Fibroblast of gingiva (primary cell): Measurements from ENCODE around the gene BMPR1B.
A peak's percentile ranks its signal among the peaks of the same experiment; 100 is the strongest.

ENCODE experiments used
- DNase-seq: peaks from one replicate; pipeline ENCODE4 v3.0.0-alpha.2; 2011; ENCODE audit warnings: low read depth

BMPR1B gene

DNA sequence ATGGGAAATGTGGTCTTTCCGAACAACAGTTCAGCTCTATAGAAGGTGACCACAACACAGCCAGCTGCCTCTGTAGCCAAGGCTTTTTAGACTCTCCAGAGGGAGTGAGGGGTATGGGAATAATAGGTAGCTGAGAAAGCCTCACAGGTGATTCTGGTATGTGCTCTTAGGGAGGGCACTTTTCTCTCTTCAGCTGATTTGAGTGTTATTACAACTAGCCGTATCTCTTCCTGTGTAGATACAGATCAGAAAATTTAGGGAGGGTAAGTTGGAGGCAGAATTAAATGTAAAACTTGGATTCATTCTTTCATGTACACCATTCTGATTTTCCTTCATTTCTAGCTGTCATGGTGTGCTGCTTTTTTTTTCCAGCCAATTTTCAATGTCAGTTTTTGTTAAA lies 154.9 kb downstream of the BMPR1B start:
- no peak for DNase-seq

DNA sequence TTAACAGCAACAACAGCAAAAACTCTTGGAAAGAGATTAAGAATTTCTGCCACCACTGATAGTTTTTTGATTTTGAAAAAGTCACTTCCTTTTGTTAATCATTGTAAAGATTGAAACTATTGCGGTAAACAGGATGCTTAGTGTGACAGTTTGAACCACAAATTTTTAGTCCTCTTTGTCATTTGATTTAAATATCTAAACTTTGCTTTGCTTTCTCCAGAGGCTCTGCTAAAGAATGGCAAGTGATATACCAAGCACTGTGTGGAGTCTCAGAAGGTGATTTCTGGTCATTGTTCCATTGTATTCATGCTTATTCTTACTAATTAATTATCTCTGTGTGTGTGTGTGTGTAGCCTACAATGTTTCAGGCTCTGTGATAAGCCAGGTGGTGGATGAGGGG lies 155.6 kb downstream of the BMPR1B start:
- no peak for DNase-seq

DNA sequence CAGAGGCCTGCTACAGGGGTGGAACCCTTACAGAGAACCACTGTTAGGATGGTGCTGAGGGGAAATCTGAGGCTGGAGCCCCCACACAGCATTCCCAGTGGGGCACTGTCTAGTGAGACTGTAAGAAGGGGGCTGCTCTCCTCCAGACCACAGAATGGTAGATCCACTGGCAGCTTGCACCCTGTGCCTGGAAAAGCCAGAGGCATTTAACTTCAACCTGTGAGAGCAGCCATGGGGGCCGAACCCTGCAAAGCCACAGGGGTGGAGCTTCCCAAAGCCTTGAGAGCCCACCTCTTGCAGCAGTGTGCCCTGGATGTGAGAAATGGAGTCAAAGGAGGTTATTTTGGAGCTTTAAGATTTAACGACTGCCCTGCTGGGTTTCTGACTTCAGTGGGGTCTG lies 159.4 kb downstream of the BMPR1B start:
- no peak for DNase-seq

DNA sequence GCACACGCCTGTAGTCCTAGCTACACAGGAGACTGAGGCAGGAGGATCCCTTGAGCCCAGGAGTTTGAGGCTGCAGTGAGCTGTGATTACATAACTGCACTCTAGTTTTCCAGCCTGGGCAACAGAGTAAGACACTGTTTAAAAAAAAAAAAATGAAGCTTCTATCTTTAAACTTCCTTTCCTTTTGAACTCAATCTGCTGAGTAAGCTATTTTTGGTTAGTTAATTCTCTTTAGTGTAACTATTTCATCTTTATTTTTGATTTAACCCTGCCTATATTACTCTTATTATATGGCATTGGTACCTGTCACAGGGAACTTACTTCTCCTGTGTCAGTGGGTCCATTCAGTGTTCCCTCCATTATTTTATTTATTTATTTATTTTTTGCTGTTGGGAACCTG lies 160.8 kb downstream of the BMPR1B start:
- no peak for DNase-seq

- DNase-seq: no peak
Measured at GRCh38 chr4:94920369-94920768, 162.6 kb downstream of the BMPR1B start.

DNA sequence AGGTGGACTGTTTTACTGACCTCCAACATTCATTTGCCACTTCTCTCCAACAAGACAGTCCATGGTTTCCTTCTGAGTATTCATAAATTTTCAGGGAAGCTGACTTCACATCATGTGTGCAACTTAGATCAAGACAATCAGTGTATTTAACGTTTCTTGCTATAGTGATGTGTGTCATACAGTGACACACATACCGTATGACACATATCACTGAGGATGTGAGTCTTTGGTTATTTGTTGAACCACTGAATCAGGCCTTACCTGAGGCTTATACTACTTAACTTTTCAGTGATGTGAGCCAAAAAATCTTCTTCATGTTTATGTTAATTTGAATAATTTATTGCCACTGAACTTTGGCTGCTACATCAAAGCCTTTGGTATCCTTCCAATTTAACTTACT lies 166.8 kb downstream of the BMPR1B start:
- no peak for DNase-seq

DNA sequence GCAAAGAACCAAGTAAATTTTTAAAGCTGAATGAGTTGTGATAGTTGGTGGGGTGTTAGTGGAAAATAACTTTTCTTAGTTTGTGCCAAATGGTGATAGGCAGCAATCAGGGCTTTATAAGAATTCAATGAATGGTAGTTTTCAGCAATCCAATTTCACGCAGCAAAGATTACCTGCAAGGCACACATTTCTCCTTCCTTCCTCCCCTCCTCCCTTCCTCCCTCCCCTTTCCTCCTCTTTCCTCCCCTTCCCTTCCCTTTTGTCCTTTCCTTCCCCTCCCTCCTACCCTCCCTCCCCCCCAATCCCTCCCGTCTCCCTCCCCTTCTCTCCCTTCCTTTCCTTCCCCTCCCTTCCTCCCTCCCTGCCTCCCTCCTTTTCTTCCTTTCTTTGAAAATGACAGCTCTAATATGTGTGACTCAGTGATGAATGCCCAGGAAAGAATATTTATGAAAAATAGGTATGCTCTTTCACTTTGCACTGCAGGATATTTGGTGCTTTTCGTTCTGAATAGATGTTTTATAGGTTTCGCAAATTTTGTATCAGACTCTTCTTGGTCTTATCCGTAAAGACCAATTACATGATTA lies 168.1 kb downstream of the BMPR1B start:
- DNase-seq: no peak

DNA sequence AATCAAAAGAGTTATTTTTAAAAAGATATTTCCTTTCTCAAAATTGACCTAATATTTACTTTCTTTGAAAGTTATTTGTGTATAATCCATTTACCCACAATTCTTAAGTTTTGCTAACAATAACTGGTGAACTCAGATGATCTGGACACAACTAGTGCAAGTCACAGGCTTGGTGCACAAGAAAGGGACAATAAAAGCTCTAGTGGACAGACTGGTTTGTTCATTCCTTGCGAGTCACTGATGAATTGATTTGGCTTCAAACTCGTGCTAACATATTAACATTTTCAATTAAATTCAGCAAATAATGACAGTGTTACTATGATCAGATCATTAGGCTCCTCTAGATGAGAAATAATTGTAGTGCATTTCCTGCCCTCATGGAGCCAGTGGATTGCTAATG lies 169.2 kb downstream of the BMPR1B start:
- no peak for DNase-seq

- no peak for DNase-seq
Measured at GRCh38 chr4:94927696-94928095, 169.9 kb downstream of the BMPR1B start.

GRCh38 chr4:94929696-94930095 lies 171.9 kb downstream of the BMPR1B start:
- DNase-seq: no peak

DNA sequence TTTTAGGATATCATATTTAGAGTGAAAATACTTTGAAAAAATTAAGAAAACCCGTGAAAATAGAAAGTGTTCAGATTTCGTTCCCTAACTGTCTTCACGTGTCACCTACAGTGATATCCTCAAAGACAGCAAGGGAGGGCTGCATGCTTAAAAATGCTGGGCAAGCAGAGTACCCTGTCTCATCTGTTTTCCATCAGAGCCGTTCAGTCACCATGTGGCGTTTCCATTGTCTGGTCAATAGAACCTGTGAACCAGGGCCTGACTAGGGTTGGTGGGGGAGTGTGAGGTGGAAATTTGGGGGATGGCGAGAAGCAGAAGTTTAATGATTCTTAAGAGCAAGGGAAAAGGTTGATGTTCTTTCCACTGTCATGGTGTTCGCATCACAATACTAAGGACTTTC lies 173.9 kb downstream of the BMPR1B start:
- no peak for DNase-seq

DNA sequence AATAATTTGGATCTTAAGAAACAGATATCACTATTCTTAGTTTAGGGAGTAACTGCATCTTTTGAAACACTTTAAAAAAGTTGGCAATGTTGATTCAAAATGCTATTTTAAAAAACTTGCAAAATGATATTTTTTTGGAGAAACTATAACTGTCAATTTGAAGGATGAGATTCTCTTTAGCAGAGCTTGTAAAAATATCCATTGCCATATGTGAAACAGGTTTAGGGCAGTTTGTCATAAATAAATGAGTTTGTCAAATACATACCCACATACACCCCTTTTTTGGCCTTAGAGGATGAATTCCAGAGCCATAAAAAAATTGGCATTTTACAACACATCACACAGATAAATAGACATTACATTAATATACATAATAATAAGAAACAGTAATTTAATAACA lies 174.6 kb downstream of the BMPR1B start:
- DNase-seq: no peak

DNA sequence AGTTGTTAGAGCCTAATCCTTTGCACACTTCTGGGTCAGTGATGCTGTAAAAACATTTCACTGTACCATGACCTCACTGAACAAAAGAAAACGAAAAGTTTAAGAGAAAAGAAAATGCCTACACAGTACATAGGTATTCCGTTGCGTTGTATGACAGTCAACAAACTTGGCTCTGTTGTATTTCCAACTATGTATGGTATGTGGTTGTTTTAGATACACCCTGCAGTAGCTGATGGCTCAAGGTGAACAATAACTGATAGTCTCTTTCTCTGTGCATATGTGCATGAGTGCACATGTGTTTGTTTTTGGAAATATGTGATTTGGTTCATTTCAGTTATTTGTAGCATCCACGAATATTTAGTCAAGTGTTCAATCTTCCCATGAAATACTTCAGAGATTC lies 176.0 kb downstream of the BMPR1B start:
- no peak for DNase-seq

GRCh38 chr4:94934201-94934600 lies 176.4 kb downstream of the BMPR1B start:
- no peak for DNase-seq

- peak; percentile 4 for DNase-seq
Measured at GRCh38 chr4:94934864-94935263, 177.1 kb downstream of the BMPR1B start.

- DNase-seq: no peak
Measured at GRCh38 chr4:94936854-94937253, 179.1 kb downstream of the BMPR1B start.

DNA sequence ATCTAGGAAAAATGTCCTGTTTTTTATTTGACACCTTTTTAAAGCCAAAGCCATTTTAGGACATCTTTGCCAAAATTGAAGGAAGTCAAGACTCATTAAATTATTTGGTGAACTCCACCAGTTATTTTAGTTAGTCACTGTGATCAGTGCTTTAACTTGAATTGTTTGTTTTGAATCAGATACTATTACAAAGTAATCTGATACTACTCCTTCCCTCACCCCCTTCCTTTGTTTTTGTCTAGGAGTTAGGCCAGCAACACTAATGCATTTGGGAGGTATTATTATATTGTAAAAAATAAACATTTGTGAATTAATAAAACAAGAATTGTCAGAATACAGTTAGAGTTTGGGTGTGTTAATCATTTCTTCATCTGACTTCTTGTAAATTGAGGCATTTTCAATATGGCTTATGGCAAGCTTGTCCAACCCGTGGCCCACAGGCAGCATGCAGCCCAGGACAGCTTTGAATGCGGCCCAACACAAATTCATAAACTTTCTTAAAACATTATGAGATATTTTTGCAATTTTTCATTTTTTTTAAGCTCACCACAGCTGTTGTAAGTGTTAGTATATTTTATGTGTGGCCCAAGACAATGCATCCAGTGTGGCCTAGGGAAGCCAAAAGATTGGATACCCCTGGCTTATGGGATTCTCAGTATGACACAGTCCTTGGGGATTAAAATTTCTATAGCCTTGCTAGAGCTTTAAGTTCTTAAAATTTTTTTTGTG lies 182.2 kb downstream of the BMPR1B start:
- DNase-seq: no peak

GRCh38 chr4:94940520-94940908 lies 182.8 kb downstream of the BMPR1B start:
- no peak for DNase-seq

- DNase-seq: no peak
Measured at GRCh38 chr4:94941706-94942105, 184.0 kb downstream of the BMPR1B start.

DNA sequence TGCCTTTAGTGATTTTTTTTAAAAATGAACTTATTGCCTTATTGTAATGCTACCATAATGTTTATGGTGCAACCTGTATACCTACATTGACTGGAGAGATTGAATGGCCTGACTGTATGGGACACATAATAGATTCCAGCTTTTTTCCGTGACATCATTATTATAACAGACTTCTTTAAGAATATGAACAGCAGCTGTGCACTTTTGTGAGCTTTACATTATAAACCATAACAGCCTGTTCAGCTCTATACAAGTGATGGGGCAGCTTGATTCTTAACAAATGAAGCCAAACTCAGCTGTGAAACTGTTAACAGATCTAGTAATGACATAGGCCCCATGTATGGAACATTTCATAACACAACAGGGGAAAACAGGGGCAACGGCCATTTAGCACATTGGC lies 187.0 kb downstream of the BMPR1B start:
- DNase-seq: no peak

- no peak for DNase-seq
Measured at GRCh38 chr4:94947681-94948108, 189.9 kb downstream of the BMPR1B start.

DNA sequence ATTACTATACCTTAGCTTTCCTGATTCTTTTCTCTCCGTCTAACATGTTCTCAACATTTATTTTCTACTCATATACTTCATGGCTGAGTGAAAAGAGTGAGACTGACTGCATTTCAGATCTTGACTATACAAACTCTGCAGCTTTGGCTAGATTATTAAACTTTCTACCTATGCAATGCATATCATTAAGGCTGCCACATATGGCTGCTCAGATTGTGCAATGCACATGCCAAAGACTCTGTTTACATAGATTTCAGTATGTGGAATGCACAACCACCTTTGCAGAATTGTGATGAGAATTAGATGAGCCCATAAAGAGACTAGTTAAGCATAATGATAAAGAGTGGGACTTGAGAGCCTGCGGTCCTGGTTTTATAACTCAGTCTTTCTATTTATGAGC lies 196.5 kb downstream of the BMPR1B start:
- DNase-seq: no peak

DNA sequence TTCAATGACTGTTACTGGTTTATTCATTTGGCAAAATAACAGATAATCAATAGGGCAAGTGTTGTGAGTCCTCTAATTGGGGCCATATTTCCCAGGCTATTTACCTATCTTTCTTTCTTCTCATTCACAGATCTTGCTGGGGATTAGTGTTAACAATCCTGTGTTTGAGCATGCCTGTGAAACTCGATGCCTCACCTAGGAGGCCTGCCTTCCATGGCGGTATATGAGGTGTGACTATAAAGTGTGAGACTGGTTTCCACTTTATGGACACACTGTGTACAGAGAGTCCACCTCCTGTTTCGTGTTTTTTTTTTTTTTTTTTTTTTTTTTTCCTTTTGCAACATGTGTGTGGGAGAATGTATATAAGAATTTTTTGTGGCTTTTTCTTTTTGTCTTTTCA lies 199.3 kb downstream of the BMPR1B start:
- DNase-seq: no peak

DNA sequence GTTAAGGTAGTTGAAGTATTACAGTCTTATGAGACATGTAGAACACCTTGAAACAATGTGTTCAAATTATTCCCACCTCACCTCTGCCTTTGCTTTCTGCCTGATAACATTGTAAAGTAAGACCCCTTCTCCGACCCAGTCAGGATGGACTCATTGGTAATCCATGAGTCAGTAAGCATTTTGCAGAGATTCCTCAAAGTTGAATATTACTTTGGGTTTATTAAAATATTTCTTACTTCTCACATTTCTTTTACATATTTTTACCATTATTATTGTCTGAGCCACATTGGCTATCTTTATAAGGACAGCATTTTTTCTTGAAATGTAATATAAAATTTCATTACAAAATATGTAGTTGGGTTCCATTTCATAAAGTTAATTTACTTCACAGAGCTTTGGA lies 201.6 kb downstream of the BMPR1B start:
- DNase-seq: no peak
